ENCODE measurements around the gene CACNA1E. TPM values are rescaled to one million over a fixed set of nuclear protein-coding genes. Genes with fewer than 3 reads are reported as not detected.

Gene CACNA1E
- total and polyA plus RNA-seq, 2 of the 13 experiments (the other 11 are each of a cell fraction or from before 2014, with no cell fraction given): not detected

GRCh38 chr1:181608948-181609347, 125.6 kb downstream of the CACNA1E start:
- in situ Hi-C loops (cut with HindIII; ENCODE audit: extremely low pct_ligation_motif_present, low pct_unique_long_range_greater_than_20kb): no loop called here
- FAIRE-seq: no peak
- H3K9me3 ChIP-seq (ENCODE audit: low read length): no peaks in the 10 kb centered on the region
- H3K4me2 ChIP-seq (ENCODE audit: low read depth, low read length): no peak overlapping the region
- POLR2A ChIA-PET: no interaction called here
- no peaks in the 10 kb centered on the region for H3K36me3 ChIP-seq (replicated peaks in 1 of 2; ENCODE audit: control insufficient read depth in 1 of 2, insufficient read depth in 2 of 2, low read length in 2 of 2)
- no peak overlapping the region for H3K27ac ChIP-seq (ENCODE audit: extremely low read length, insufficient read depth, low read length)
- 2% methylated on average over 4 of the region's 4 CpGs for WGBS (ENCODE audit: low lambda C conversion rate)
- TF ChIP-seq SIN3A (IDR thresholded peaks at IDR 0.05; ENCODE audit: borderline replicate concordance, low read depth, low read length): no peak
- no peak for TF ChIP-seq ZNF143 (CRISPR knock-in tag; IDR thresholded peaks at IDR 0.05)
- no peak for TF ChIP-seq REL (CRISPR knock-in tag; conservative IDR thresholded peaks at IDR 0.05)
- TF ChIP-seq ZNF205 (CRISPR knock-in tag; IDR thresholded peaks at IDR 0.05): no peak
- TF ChIP-seq ZFP36L1 (CRISPR knock-in tag; IDR thresholded peaks at IDR 0.05): no peak
- TF ChIP-seq CREB1 (IDR thresholded peaks at IDR 0.05): no peak
- no peak for TF ChIP-seq CREB1 (CRISPR knock-in tag; IDR thresholded peaks at IDR 0.05)
- no peak for TF ChIP-seq GZF1 (CRISPR knock-in tag; IDR thresholded peaks at IDR 0.05)
- no peaks in the 10 kb centered on the region for H3K4me1 ChIP-seq (ENCODE audit: insufficient read depth, low read length)
- no TSS peak for BruUV-seq (replicated peaks)
- no peaks in the 10 kb centered on the region for H3K79me2 ChIP-seq (ENCODE audit: insufficient read depth, low read length)
- H2AFZ ChIP-seq (ENCODE audit: low read length): no peak overlapping the region
- H3K9ac ChIP-seq (ENCODE audit: insufficient read depth, low read depth, low read length): no peak overlapping the region
- H4K20me1 ChIP-seq (ENCODE audit: insufficient read depth, low read length): no peaks in the 10 kb centered on the region
- H3K27me3 ChIP-seq (ENCODE audit: control insufficient read depth in 1 of 2, insufficient read depth in 2 of 2, low read length in 2 of 2): peaks cover 0 to 1% of the 10 kb centered on the region in 2 experiments; a peak in 2 of 5 replicates
- CTCF ChIA-PET (ENCODE audit: low intra/inter-chr PET ratio, low total read pairs): no interaction called here
- intact Hi-C loops (cut with micrococcal nuclease; ENCODE audit: unreplicated experiment): no loop called here
- no peak for DNase-seq (ENCODE audit: low spot score)
- no peak overlapping the region for H3K4me3 ChIP-seq (replicated peaks in 1 of 3; ENCODE audit: insufficient read depth in 1 of 3, low read depth in 2 of 3, low read length in 3 of 3)
- ATAC-seq: no peak

GRCh38 chr1:181612100-181612499, 128.8 kb downstream of the CACNA1E start:
- CTCF ChIA-PET (ENCODE audit: low intra/inter-chr PET ratio, low total read pairs): no interaction called here
- Histone ChIP-seq H3K27ac (ENCODE audit: extremely low read length, insufficient read depth, low read length) (no peak overlapping the region), H3K4me2 (ENCODE audit: low read depth, low read length) (no peak overlapping the region), H2AFZ (ENCODE audit: low read length) (no peak overlapping the region), H3K4me3 (replicated peaks in 1 of 3; ENCODE audit: insufficient read depth in 1 of 3, low read depth in 2 of 3, low read length in 3 of 3) (no peak overlapping the region), H3K79me2 (ENCODE audit: insufficient read depth, low read length) (no peaks in the 10 kb centered on the region), H3K27me3 (ENCODE audit: control insufficient read depth in 1 of 2, insufficient read depth in 2 of 2, low read length in 2 of 2) (peaks cover 0 to 1% of the 10 kb centered on the region in 2 experiments; a peak in 1 of 5 replicates), H3K36me3 (replicated peaks in 1 of 2; ENCODE audit: control insufficient read depth in 1 of 2, insufficient read depth in 2 of 2, low read length in 2 of 2) (no peaks in the 10 kb centered on the region), H3K9me3 (ENCODE audit: low read length) (no peaks in the 10 kb centered on the region), H3K9ac (ENCODE audit: insufficient read depth, low read depth, low read length) (no peak overlapping the region), H4K20me1 (ENCODE audit: insufficient read depth, low read length) (no peaks in the 10 kb centered on the region), H3K4me1 (ENCODE audit: insufficient read depth, low read length) (no peaks in the 10 kb centered on the region)
- no peak for DNase-seq (ENCODE audit: low spot score)
- POLR2A ChIA-PET: no interaction called here
- intact Hi-C loops (cut with micrococcal nuclease; ENCODE audit: unreplicated experiment): no loop called here
- TF ChIP-seq USF2 (IDR thresholded peaks at IDR 0.05; ENCODE audit: low read depth, low read length) (peak; percentile 59; the same call in 1 of the 2 replicates), USF2 (CRISPR knock-in tag; IDR thresholded peaks at IDR 0.05; ENCODE audit: borderline replicate concordance) (no peak; the same call in 1 of the 2 replicates), ARID5B (CRISPR knock-in tag; IDR thresholded peaks at IDR 0.05) (no peak), RAD51 (IDR thresholded peaks at IDR 0.05; ENCODE audit: borderline replicate concordance) (peak; percentile 67), RBFOX2 (IDR thresholded peaks at IDR 0.05; ENCODE audit: low read depth, low read length) (no peak)
- ATAC-seq: no peak
- in situ Hi-C loops (cut with HindIII; ENCODE audit: extremely low pct_ligation_motif_present, low pct_unique_long_range_greater_than_20kb): no loop called here
- BruUV-seq (replicated peaks): no TSS peak
- no peak for FAIRE-seq
- WGBS (ENCODE audit: low lambda C conversion rate): 4% methylated on average over 3 of the region's 3 CpGs

All from HepG2 (cell line).